ENCODE measurements around the gene PTPRN2.

Gene PTPRN2

DNA sequence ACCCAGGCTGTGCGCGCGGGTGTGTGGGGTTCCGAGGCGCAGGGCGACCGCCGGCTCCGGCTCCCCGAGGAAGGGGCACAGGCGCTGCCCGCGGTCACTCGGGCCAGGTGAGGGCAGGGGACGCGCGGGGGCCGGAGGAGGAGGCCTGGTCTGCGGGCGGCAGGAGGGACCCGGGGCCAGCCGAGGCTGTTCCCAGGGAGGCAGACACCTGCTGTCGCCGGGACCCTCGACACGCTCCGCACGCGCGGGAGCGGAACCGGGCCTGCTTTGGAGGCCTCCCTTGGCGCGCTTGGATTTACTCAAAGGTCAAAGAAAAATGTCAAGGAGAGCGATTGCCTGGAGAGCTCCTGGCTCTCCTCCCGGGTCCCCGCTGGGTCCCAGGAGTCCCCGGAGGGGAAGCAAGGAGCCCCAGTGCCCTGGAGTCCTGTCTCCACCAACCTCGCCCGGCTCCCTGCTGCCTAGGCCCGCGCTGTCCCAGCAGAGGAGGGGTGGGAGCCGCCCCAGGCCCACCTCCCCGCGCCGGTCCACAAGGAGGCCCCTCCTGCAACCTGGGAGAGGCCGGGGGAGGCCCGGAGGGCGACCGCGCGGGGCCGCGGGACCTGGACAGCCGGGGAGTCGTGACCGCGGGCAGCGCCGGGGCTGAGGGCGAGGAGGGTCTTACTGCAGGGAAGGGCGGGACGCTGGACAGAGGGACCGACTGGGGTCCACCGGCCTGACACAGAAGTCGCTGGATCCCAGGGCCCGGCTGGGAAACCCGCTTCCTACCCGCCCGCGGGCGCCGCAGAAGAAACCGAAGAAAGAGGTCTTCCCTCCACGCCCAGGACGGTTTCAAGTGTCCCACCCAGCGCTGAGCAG is 902.0 kb downstream of the PTPRN2 start:
- DNase-seq (ENCODE audit: low read depth in 1 of 2, low spot score in 1 of 2), result no peak

DNA sequence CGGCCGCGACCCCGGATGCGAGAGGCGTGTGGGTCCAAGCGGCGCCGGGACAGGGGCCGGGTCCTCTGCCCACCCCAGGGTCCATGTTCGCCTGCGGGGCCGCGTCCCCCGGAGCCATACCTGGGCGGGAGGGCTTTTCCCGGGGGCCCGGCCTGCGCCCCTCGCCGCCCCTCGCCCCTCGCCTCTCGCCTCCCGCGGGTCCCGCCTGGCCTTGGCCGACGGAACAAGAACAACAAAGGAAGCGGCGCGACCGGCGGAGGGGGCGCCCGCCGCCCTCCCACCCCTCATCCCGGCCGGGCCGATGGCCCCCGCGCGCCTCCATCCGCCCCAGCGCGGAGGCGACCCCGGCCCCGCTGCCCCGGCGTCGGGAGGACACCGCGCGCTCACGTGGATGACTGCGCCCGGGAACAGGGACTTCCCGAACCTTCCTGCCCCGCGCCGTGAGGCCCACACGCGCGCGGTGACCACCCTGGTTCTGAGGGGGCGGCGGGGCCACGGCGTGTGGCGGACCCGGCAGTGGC is 902.7 kb downstream of the PTPRN2 start:
- no peak for DNase-seq (ENCODE audit: low read depth in 1 of 2, low spot score in 1 of 2)

GRCh38 chr7:157684157-157684908 is 903.3 kb downstream of the PTPRN2 start:
- no peak for DNase-seq (ENCODE audit: low read depth in 1 of 2, low spot score in 1 of 2)

- DNase-seq (ENCODE audit: low read depth in 1 of 2, low spot score in 1 of 2), result no peak
These were observed 903.9 kb downstream of the PTPRN2 start for GRCh38 chr7:157683747-157684156.

- no peak for DNase-seq (ENCODE audit: low read depth in 1 of 2, low spot score in 1 of 2)
These were observed 904.5 kb downstream of the PTPRN2 start for GRCh38 chr7:157682946-157683746.

DNA sequence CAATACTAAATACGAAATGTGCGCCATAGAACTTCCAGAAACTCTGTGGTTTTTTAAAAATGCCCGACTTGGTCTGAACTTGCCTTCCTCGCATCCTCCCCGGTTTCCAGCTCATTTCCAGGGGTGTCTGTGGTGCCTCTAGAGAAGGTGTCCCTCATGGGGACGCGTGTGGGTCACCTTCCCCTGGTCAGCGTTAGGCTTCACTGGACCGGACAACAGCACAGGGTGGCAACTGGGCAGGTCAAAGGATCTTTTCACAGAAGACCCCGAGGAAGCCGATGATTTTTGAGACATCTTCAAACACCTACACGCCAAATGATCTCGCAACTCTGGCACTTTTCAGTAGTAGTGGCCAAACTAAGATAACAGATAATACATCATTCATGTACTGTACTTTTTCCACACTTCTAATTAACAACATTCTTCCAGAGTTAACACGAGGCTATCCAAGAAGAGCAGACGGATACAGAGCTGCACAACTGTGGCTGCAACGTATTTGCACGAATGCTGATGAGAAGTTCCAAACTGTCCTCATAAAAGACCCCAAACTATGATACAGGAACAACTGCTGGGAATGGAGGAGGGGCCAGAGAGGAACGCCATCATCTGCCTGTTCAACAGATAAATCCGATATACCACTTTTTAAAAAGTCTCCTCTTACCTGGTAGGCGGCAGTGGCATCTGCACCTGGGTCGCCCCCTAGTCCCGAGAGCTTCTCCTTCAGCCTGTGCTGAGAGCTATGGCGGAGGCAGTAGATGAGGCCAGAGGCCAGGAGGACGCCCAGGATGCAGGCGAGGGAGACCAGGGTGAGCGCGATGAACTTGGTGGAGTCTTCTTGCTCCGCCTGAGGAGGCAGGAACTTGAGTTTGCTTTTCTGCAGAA is 905.3 kb downstream of the PTPRN2 start:
- DNase-seq (ENCODE audit: low read depth in 1 of 2, low spot score in 1 of 2), result no peak

GRCh38 chr7:157679607-157680006 is 908.0 kb downstream of the PTPRN2 start:
- DNase-seq (ENCODE audit: low read depth in 1 of 2, low spot score in 1 of 2), result no peak

DNA sequence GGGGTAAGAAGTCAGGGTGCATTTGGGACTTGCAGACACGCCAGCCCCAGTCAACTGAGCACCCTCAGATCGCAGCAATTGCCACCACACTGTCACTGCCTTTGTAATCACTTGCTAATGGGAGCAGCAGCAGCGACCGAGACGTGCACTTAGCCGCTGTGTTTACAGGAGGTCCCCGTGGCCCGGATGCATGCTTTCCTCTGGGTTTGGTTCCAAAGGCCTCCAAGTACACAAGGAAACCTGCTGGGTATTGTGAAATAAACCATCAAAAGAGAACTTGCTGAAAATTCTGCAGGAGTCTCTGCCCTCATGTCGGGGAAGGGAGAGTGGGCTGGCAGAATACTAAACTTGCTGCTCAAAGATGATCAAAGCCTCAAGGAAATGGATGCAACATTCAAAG is 909.1 kb downstream of the PTPRN2 start:
- no peak for DNase-seq (ENCODE audit: low read depth in 1 of 2, low spot score in 1 of 2)

- DNase-seq (ENCODE audit: low read depth in 1 of 2, low spot score in 1 of 2), result no peak
These were observed 911.0 kb downstream of the PTPRN2 start for GRCh38 chr7:157676456-157677255.

DNA sequence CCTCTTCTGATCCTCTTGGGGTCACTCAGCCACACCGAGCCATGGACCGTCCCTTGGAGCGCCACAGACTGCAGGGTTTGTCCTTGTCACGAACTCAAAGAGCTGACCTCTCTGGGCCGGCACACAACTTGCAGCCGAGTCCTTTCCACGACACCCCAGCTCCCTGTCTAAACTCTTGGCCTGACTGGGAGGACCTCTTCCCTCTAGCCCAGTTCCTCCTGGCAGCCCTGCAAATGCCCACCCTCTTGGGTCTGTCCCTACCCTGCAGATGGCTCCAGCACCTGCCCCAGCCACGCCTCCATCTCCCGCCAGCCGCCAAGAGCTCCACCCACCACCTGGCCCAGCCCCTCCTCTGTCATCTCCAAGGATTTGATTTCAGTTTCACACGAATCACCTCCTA is 911.6 kb downstream of the PTPRN2 start:
- DNase-seq (ENCODE audit: low read depth in 1 of 2, low spot score in 1 of 2), result no peak

GRCh38 chr7:157675427-157675927 is 912.1 kb downstream of the PTPRN2 start:
- DNase-seq (ENCODE audit: low read depth in 1 of 2, low spot score in 1 of 2), result no peak

DNA sequence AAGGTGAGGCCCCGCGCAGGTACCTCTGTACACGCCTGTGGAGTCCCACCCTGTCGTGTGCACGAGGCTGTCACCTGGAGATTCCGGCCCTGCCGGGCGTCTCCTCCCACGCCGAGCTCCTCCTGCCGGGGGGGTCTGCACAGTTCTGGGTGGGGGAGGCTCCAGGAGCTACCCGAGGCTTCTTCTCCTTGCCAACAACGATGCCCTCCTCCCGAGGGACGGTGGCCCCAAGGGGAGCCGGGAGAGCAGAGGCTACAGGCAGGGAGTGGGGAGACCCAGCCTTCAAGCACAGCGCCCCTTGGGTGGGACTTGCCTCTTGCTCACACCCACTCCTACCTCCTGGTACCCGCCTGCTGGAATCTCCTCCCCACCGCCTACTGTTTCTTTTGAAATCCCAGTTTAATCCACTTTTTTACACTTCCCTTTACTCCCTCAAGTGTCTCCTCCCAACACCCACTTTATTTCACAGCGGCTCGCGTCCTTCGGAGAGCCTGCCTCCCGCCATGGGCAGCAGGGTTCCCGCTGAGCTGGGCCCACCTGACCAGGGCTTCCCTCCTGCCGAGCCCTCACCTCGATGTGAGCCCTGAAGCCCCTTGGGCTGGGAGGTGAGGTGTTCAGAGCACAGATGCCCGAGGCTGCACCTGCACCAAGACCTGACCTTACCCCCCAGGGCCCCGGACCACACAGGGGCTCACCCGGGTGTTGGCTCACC is 912.8 kb downstream of the PTPRN2 start:
- no peak for DNase-seq (ENCODE audit: low read depth in 1 of 2, low spot score in 1 of 2)

DNA sequence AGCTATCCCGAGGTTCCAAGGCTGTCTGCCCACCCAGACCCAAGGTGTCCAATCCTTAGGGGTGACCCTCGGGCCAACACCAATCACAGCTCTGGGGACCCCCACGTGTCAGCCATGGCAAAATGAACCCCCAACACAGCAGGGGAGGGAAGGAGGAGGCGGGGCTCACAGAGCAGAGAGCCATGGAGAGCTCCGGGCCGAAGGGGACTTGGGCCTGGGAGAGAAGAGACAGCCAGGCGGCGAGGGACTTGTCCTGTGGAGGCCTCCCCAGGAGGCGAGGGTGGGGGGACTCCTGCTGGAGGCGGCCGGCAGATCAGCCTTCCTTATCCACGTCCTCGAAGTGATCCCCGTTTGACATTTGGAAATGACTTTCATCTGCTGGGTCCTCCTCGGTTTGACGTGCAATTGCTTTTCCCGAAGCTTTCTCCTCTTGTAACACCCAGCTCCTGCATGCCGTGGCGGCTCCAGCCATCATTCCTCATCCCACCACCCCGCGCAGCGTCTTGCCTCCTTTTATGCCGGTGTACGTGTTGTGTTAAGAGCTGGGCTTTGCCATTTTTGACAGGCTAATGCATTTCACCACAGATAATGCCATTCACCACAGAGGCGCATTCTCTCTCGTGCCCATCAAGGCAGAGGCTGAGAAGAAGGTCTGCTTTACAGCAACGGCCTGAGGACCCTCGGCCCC is 913.5 kb downstream of the PTPRN2 start:
- no peak for DNase-seq (ENCODE audit: low read depth in 1 of 2, low spot score in 1 of 2)

- DNase-seq (ENCODE audit: low read depth in 1 of 2, low spot score in 1 of 2), result no peak
These were observed 914.0 kb downstream of the PTPRN2 start for GRCh38 chr7:157673573-157673972.

- DNase-seq (ENCODE audit: low read depth in 1 of 2, low spot score in 1 of 2), result no peak
These were observed 916.0 kb downstream of the PTPRN2 start for GRCh38 chr7:157671358-157672255.

DNA sequence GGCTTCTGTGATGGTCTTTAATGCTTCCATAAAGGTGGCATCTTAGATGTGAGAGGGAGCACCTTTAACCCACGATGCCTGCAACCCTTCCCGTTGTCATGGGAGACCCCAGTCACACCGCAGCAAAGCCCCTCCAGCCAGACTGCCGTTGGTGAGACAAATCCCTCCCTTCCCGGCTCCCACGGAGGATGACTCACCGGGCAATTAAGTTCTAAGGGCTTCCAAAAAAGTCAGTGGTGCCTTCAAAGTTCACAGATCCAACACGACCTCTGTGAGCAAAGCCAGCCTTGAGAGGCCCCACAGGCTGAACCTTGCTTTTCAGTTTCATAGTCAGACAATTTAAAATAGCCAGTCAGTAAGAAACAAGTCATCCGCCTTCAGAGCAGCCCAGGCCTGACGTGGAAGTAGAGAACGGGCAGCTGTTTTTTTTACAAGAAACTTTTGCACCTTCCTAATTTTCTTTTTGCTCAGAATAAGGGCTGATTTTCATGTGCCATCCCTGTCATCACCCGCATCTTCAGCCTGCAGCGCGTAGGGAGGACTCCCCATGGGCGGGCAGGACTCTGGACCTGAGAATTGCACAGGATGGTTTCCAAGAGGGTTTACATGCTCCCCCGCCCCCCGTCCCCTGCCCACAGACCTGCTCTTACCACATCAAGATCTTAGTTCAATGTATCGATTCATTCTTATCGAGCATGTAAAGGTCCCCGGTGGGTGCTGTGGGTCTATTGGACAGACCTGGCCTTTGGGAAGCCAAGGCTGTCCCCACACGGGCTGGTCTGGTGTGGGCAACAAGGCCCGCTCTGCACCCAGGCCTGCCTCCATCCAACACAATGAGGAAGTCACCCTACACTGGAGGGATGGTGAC is 916.9 kb downstream of the PTPRN2 start:
- no peak for DNase-seq (ENCODE audit: low read depth in 1 of 2, low spot score in 1 of 2)
